ENCODE measurements around the gene MRPL43. TPM values are rescaled to one million over a fixed set of nuclear protein-coding genes. Genes with fewer than 3 reads are reported as not detected.

MRPL43 gene
- total and polyA plus RNA-seq, 2 experiments from 2014 or later: 60.4 to 126 TPM

- 0 out of 2 replicates have a peak, but pooled peaks have one; percentile 17 for TF ChIP-seq POLR2AphosphoS5 (IDR thresholded peaks at IDR 0.05; ENCODE audit: low read depth)
- TF ChIP-seq EZH2 (IDR thresholded peaks at IDR 0.05; ENCODE audit: low read depth, unreplicated experiment): no peak
- TF ChIP-seq NANOG (IDR thresholded peaks at IDR 0.05; ENCODE audit: borderline replicate concordance): no peak
- TF ChIP-seq ETS1 (IDR thresholded peaks at IDR 0.05): no peak
- H2AFZ ChIP-seq: peak overlapping the region; percentile 99; the same call in 1 of the 2 replicates
- H3F3A ChIP-seq (replicated peaks; ENCODE audit: low read depth): no peaks in the 10 kb centered on the region
- ATAC-seq (peak; percentile 42), DNase-seq (ENCODE audit: low spot score) (peak; percentile 57)
- no peaks in the 10 kb centered on the region for H3K9me3 Mint-ChIP-seq
- H3K4me1 Mint-ChIP-seq: peaks cover 33% of the 10 kb centered on the region
- H3K4me3 ChIP-seq: peak overlapping the region; percentile 87
- no peak overlapping the region; the same call in 1 of the 2 replicates for H3K27ac Mint-ChIP-seq
- H3K4me1 ChIP-seq (ENCODE audit: insufficient read depth): peaks cover 27% of the 10 kb centered on the region; the same call in 1 of the 2 replicates
- peak overlapping the region; percentile 100 for H3K4me2 ChIP-seq
- H3K4me3 Mint-ChIP-seq: peak overlapping the region; percentile 65
- H3K36me3 Mint-ChIP-seq (ENCODE audit: low read depth): no peaks in the 10 kb centered on the region; the same call in 2 of the 3 replicates
- H3K79me2 ChIP-seq (replicated peaks; ENCODE audit: insufficient read depth): no peaks in the 10 kb centered on the region
- no peaks in the 10 kb centered on the region; the same call in 1 of the 2 replicates for H4K20me1 ChIP-seq (replicated peaks; ENCODE audit: insufficient read depth)
- no peaks in the 10 kb centered on the region for H3K9me2 ChIP-seq (ENCODE audit: insufficient read depth)
- peaks cover 46% of the 10 kb centered on the region for H3K27me3 Mint-ChIP-seq (ENCODE audit: insufficient read depth, low read depth, poor library complexity)
- H3K27ac ChIP-seq (ENCODE audit: low read depth): no peak overlapping the region
- no peaks in the 10 kb centered on the region for H3K36me3 ChIP-seq (ENCODE audit: insufficient read depth)
- H3K27me3 ChIP-seq (ENCODE audit: insufficient read depth): peaks cover 60% of the 10 kb centered on the region
These were observed 43.3 kb upstream of the MRPL43 start for GRCh38 chr10:101030496-101031127.

GRCh38 chr10:101029520-101030295, 42.4 kb upstream of the MRPL43 start:
- H3K27ac Mint-ChIP-seq: no peak overlapping the region
- H3K27ac ChIP-seq (ENCODE audit: low read depth): no peak overlapping the region
- H4K20me1 ChIP-seq (replicated peaks; ENCODE audit: insufficient read depth): no peaks in the 10 kb centered on the region; the same call in 1 of the 2 replicates
- no peaks in the 10 kb centered on the region; the same call in 2 of the 3 replicates for H3K36me3 Mint-ChIP-seq (ENCODE audit: low read depth)
- no peaks in the 10 kb centered on the region for H3K9me3 Mint-ChIP-seq
- H3K4me3 Mint-ChIP-seq: no peak overlapping the region
- no peak for TF ChIP-seq ETS1 (IDR thresholded peaks at IDR 0.05)
- TF ChIP-seq CTCF (conservative IDR thresholded peaks at IDR 0.05; ENCODE audit: low read depth in 2 of 2): peak; percentile 15 to 37; a peak in 3 of 4 replicates
- H3K4me2 ChIP-seq: peak overlapping the region; percentile 100; the same call in 1 of the 2 replicates
- H3K79me2 ChIP-seq (replicated peaks; ENCODE audit: insufficient read depth): no peaks in the 10 kb centered on the region
- H3K36me3 ChIP-seq (ENCODE audit: insufficient read depth): no peaks in the 10 kb centered on the region
- peaks cover 33% of the 10 kb centered on the region for H3K4me1 Mint-ChIP-seq
- no peaks in the 10 kb centered on the region for H3K9me2 ChIP-seq (ENCODE audit: insufficient read depth)
- ATAC-seq (peak; percentile 20), DNase-seq (ENCODE audit: low spot score) (peak; percentile 72)
- H3F3A ChIP-seq (replicated peaks; ENCODE audit: low read depth): no peaks in the 10 kb centered on the region
- H3K4me3 ChIP-seq: no peak overlapping the region
- H2AFZ ChIP-seq: peak overlapping the region; percentile 32; the same call in 1 of the 2 replicates
- peaks cover 46% of the 10 kb centered on the region for H3K27me3 Mint-ChIP-seq (ENCODE audit: insufficient read depth, low read depth, poor library complexity)
- peaks cover 27% of the 10 kb centered on the region; the same call in 1 of the 2 replicates for H3K4me1 ChIP-seq (ENCODE audit: insufficient read depth)
- peaks cover 53% of the 10 kb centered on the region for H3K27me3 ChIP-seq (ENCODE audit: insufficient read depth)
